RKO (cell line): ENCODE results near the gene NHERF1.

Experiments
- DNase-seq: peaks from one replicate; pipeline ENCODE4 v3.0.0-alpha.2; 2016; ENCODE audit warnings: low spot score

Gene NHERF1

GRCh38 chr17:74749279-74750038 is 1.0 kb downstream of the NHERF1 start:
- peak; percentile 68 for DNase-seq

GRCh38 chr17:74750039-74750326 is 1.6 kb downstream of the NHERF1 start:
- DNase-seq, result no peak

- no peak for DNase-seq
Observed at GRCh38 chr17:74750327-74751069, 2.1 kb downstream of the NHERF1 start.

- no peak for DNase-seq
Observed at GRCh38 chr17:74752415-74752814, 4.0 kb downstream of the NHERF1 start.

- DNase-seq, result no peak
Observed at GRCh38 chr17:74752822-74753401, 4.5 kb downstream of the NHERF1 start.

- no peak for DNase-seq
Observed at GRCh38 chr17:74754832-74755231, 6.4 kb downstream of the NHERF1 start.

- DNase-seq, result no peak
Observed at GRCh38 chr17:74755533-74755932, 7.1 kb downstream of the NHERF1 start.

- DNase-seq, result no peak
Observed at GRCh38 chr17:74756891-74757290, 8.5 kb downstream of the NHERF1 start.

GRCh38 chr17:74757502-74757901 is 9.1 kb downstream of the NHERF1 start:
- DNase-seq, result no peak

- no peak for DNase-seq
Observed at GRCh38 chr17:74757931-74758847, 9.8 kb downstream of the NHERF1 start.

GRCh38 chr17:74758848-74759168 is 10.4 kb downstream of the NHERF1 start:
- no peak for DNase-seq

- DNase-seq, result no peak
Observed at GRCh38 chr17:74759243-74759801, 10.9 kb downstream of the NHERF1 start.

GRCh38 chr17:74759941-74760340 is 11.5 kb downstream of the NHERF1 start:
- DNase-seq, result no peak

GRCh38 chr17:74760404-74761105 is 12.1 kb downstream of the NHERF1 start:
- DNase-seq, result no peak

GRCh38 chr17:74761419-74761818 is 13.0 kb downstream of the NHERF1 start:
- no peak for DNase-seq

GRCh38 chr17:74761931-74762330 is 13.5 kb downstream of the NHERF1 start:
- DNase-seq, result no peak

GRCh38 chr17:74763565-74764387 is 15.3 kb downstream of the NHERF1 start:
- no peak for DNase-seq

GRCh38 chr17:74764751-74765286 is 16.4 kb downstream of the NHERF1 start:
- no peak for DNase-seq

GRCh38 chr17:74766413-74766812 is 18.0 kb downstream of the NHERF1 start:
- no peak for DNase-seq

- no peak for DNase-seq
Observed at GRCh38 chr17:74767111-74767516, 18.7 kb downstream of the NHERF1 start.
